Measurements from ENCODE around the gene BDKRB2. TPM values are rescaled to one million over a fixed set of nuclear protein-coding genes. Genes with fewer than 3 reads are reported as not detected.
A peak's percentile ranks its signal among the peaks of the same experiment; 100 is the strongest.

BDKRB2 gene
- total and polyA plus RNA-seq, 9 donors: 0.40 to 3.3 (median 1.9) TPM

- intact Hi-C loops (cut with DNase I): no loop called here
- Histone ChIP-seq H3K36me3 (no peaks in the 10 kb centered on the region), H3K9me3 (no peaks in the 10 kb centered on the region), H3K4me1 (ENCODE audit: insufficient read depth) (no peaks in the 10 kb centered on the region), H3K27ac (no peak overlapping the region), H3K27me3 (no peaks in the 10 kb centered on the region), H3K4me3 (no peak overlapping the region)
- TF ChIP-seq CTCF (IDR thresholded peaks at IDR 0.05) (no peak), EP300 (IDR thresholded peaks at IDR 0.05) (no peak), POLR2A (IDR thresholded peaks at IDR 0.05) (no peak)
- no peak for DNase-seq
- 59 to 94% (median 91%) methylated on average over 2 of the region's 2 CpGs for WGBS, 3 donors
Observed at GRCh38 chr14:96176275-96176674, 28.4 kb upstream of the BDKRB2 start.

- 5 to 13% (median 9%) methylated on average over 8 of the region's 8 CpGs for WGBS, 3 donors
- Histone ChIP-seq H3K36me3 (no peaks in the 10 kb centered on the region), H3K4me3 (no peak overlapping the region), H3K27me3 (no peaks in the 10 kb centered on the region), H3K9me3 (no peaks in the 10 kb centered on the region), H3K4me1 (ENCODE audit: insufficient read depth) (no peaks in the 10 kb centered on the region), H3K27ac (no peak overlapping the region)
- intact Hi-C loops (cut with DNase I): no loop called here
- no peak for TF ChIP-seq CTCF (IDR thresholded peaks at IDR 0.05)
- no peak for TF ChIP-seq POLR2A (IDR thresholded peaks at IDR 0.05)
- no peak for TF ChIP-seq EP300 (IDR thresholded peaks at IDR 0.05)
- peak; percentile 22 to 66 (median 31) for DNase-seq
Observed at GRCh38 chr14:96176811-96177211, 27.8 kb upstream of the BDKRB2 start.

- TF ChIP-seq EP300 (IDR thresholded peaks at IDR 0.05): no peak
- no peak for TF ChIP-seq POLR2A (IDR thresholded peaks at IDR 0.05)
- no peak for TF ChIP-seq CTCF (IDR thresholded peaks at IDR 0.05)
- Histone ChIP-seq H3K4me3 (no peak overlapping the region), H3K27me3 (no peaks in the 10 kb centered on the region), H3K27ac (no peak overlapping the region), H3K36me3 (no peaks in the 10 kb centered on the region), H3K4me1 (ENCODE audit: insufficient read depth) (no peaks in the 10 kb centered on the region), H3K9me3 (no peaks in the 10 kb centered on the region)
- intact Hi-C loops (cut with DNase I): no loop called here
- WGBS, 3 donors: 9 to 15% (median 12%) methylated on average over 10 of the region's 10 CpGs
- DNase-seq: peak in 2 of 5 donors; percentile 28 to 62
Observed at GRCh38 chr14:96177766-96178375, 26.8 kb upstream of the BDKRB2 start.

- Histone ChIP-seq H3K27ac (no peak overlapping the region), H3K4me1 (ENCODE audit: insufficient read depth) (no peaks in the 10 kb centered on the region), H3K9me3 (no peaks in the 10 kb centered on the region), H3K36me3 (no peaks in the 10 kb centered on the region), H3K27me3 (no peaks in the 10 kb centered on the region), H3K4me3 (no peak overlapping the region)
- WGBS, 3 donors: 64 to 74% (median 65%) methylated on average over 10 of the region's 10 CpGs
- intact Hi-C loops (cut with DNase I): no loop called here
- DNase-seq: no peak
- TF ChIP-seq POLR2A (IDR thresholded peaks at IDR 0.05) (no peak), CTCF (IDR thresholded peaks at IDR 0.05) (no peak), EP300 (IDR thresholded peaks at IDR 0.05) (no peak)
Observed at GRCh38 chr14:96178461-96179321, 25.9 kb upstream of the BDKRB2 start.

All from ovary (tissue), 9 donors.